ENCODE measurements around the gene SERPINA3.
"Not testable (repeated sequence)": the region's sequence is repeated elsewhere in the genome, so short reads cannot be mapped to it uniquely, and the experiment has no call there.

SERPINA3 gene

GRCh38 chr14:94637814-94638213 lies 25.6 kb downstream of the SERPINA3 start:
- DNase-seq: not testable (repeated sequence)

- DNase-seq: no peak
Measured at GRCh38 chr14:94638339-94638738, 26.1 kb downstream of the SERPINA3 start.

DNA sequence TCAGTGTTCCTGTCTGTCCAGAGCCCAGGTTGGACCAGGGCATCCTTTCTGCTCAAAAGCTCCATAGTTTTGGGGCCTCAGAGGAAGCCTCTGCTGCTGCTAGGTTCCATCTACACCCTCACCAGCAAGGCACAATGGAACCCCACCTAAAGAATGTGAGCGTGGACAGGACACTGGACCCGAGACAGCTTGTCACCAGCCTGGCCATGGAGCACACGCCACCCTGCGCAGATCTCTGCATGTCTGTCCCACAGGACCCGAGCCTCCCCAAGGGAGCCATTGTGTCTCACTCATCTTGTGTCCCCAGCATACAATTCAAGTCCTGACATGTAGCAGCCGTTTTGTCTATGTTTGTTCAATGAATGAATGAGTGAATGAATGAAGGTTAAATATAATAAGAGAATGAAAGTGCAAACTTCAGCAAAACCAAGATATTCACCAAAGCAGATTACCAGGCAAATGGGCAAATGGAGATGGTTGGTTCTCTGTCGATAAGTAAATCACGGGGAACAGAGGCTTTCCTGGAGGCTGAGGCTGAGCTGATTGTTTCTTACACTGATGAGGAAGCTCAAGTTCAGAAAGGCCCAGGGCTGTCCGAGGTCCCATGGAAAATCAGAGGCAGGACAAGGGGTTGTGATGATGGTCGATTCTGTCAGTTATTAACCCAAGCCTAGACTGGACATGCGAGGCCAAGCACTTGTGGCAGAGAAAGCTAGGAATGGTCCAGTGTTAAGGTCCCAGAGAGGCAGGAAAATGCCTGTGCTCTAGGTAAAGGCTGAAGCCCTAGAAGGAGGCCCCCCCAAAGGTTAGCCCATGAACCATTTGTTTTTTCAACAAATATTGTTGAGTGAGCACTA lies 27.0 kb downstream of the SERPINA3 start:
- DNase-seq: no peak

- no peak for DNase-seq
Measured at GRCh38 chr14:94640721-94641631, 28.8 kb downstream of the SERPINA3 start.

GRCh38 chr14:94641632-94641955 lies 29.4 kb downstream of the SERPINA3 start:
- no peak for DNase-seq

DNA sequence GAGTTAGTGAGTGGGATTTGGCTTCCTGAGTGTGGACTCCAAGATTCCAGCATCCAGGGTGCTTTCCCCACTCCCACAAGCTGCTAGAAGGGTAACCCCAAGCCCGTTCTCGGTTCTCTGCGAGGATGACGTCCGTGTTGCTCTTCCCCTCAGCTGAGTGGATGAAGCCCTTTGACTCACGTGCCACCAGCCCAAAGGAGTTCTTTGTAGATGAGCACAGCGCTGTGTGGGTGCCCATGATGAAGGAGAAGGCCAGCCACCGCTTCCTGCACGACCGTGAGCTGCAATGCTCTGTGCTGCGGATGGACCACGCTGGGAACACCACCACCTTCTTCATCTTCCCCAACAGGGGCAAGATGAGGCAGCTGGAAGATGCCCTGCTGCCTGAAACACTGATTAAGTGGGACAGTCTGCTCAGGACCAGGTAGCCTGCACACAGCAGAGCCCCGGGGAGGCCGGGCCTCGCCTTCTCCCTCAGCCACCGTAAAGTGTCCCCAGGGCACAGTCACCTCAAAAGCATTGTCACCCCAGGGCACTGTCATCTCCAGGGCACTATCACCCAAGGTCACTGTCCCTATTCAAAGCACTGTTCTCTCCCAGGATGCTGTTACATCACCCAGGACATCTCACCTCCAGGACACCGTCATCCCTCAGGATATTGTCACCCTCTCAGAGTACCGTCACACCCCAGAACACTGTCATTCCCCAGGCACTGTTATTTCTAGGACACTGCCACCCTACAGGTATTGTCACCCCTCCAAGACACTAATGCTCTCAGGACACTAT lies 31.3 kb downstream of the SERPINA3 start:
- no peak for DNase-seq

DNA sequence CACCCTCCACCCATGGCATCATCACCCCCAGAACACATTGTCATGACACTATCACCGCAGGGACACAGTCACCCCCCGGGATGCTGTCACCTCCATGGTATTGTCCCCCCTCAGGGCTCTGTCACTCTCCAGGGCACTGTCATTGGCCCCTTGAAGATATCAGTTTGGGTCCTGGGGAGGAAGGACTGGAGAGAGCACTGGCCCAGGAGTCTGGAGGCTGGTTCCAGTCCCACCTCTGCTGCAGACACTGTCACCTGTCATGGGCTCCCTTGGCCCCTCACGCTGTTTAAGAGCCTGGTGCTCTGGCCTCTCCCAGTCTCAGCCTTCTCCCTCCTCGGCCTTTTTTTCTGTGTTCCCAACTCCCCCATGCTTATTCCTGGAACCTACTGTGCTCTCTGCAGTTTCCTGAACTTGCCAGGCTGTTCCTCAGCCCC lies 31.9 kb downstream of the SERPINA3 start:
- no peak for DNase-seq

- no peak for DNase-seq
Measured at GRCh38 chr14:94646066-94646465, 33.9 kb downstream of the SERPINA3 start.

DNA sequence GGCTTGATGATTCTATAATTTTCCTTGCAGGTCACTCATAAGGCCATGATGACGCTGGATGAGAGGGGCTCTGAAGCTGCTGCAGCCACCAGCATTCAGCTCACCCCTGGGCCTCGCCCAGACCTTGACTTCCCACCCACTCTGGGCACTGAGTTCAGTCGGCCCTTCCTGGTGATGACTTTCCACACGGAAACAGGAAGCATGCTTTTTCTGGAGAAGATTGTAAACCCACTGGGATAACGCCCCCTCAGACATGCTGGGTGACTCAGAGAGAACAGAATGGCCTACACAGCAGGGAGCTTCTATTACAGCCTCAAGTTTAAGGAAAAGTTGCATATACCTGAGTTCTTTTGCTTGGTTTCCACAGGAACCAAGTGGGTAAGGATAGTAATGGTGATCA lies 34.3 kb downstream of the SERPINA3 start:
- no peak for DNase-seq

DNA sequence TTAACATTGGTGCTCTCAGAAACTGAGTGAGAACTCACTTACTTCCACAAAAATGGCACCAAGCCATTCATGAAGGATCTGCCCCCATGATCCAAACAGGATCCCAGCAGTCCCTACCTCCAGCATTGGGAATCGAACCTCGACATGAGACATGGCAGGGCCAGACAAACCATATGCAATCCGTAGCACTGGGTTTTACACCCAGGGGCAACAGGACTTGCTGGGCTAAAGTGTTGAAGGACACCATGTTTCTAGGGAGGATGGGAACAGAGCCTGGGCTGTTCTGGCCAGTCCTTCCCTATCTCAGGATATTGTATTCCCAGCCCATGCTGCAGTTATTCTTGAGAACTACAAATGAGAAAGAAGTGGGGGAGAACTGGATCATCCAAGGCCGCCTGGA lies 36.6 kb downstream of the SERPINA3 start:
- no peak for DNase-seq

DNA sequence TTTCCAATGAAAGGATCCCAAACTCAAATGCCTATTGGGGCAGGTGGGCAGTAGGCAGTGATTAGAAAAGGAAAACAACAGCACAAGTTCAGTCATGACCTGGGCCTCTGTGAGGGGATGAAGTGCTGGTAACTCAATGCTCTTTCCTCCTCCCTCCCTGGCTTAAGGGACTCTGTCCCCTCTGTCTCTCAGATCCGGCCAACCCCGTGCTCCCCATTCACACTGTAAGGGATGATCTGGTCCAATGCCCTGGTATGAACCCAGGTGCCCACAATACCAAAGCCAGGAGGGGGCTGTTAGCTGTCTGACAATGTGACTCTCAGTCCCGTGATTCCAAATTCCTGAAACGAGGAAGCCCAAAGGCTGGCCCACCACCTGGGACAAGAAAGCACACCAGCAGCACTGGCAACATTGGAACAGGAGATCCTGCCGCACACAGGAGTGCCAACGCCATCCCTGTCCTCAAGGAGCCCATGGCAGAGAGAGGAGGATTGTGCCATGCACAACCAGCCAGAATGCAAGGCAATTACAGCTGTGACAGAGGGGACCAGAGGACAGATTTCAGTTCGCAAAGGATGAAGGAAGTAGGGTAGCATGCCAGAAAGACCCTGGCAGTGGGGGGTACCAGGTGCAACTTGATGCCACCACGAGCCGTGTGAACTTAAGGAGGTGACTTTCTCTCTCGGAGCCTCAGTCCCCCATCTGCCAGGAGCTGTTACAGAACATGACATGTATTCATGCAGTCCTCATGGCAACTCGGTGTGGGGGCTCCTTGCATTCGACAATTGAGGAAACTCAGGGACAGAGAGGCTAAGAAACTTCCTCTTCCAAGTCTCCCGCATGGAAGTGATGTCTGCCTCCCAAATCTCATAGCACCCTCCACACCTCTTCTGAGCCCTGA lies 37.6 kb downstream of the SERPINA3 start:
- no peak for DNase-seq

GRCh38 chr14:94650444-94650775 lies 38.2 kb downstream of the SERPINA3 start:
- DNase-seq: no peak

GRCh38 chr14:94650806-94651805 lies 38.9 kb downstream of the SERPINA3 start:
- no peak for DNase-seq

GRCh38 chr14:94653321-94653720 lies 41.1 kb downstream of the SERPINA3 start:
- no peak for DNase-seq

DNA sequence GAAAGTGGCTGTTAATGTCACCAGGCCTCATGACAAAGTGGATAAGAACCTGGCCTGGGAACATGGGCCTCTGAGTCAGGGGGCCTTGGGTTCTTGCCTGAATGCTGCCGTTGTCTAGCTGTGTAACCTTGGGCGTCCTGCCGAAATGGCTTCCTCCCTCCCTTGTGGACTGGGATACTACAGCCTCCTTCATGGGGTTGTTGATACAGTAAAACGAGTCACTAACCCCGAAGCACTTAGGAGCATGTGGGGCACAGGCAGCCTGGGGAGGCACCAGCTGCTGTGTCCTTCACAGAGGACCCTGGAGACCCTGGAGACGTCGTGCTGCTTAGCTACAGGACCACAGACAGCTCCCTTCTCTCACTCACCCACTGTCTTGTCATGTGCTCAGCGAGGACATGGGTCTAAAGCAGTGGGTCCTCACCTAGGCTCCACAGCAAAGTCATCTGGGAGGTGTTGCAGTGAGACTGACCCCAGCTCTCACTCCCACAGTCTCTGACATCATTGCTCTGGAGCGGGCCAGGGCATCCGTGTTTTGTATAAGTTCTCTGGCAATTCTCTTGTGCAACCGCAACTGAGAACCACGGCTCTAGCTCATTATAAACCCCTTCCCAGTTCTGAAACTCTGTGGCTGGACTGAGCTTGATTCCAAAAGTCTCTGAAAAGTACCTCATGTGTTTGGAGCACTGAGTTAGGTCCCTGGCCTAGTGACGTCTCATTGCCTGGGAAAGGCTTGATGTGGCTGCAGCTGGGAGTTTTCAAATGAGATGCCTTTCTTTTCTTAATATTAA lies 42.1 kb downstream of the SERPINA3 start:
- DNase-seq: no peak

GRCh38 chr14:94655169-94655710 lies 43.0 kb downstream of the SERPINA3 start:
- DNase-seq: no peak

GRCh38 chr14:94656043-94656442 lies 43.9 kb downstream of the SERPINA3 start:
- no peak for DNase-seq

- no peak for DNase-seq
Measured at GRCh38 chr14:94659256-94659655, 47.1 kb downstream of the SERPINA3 start.

DNA sequence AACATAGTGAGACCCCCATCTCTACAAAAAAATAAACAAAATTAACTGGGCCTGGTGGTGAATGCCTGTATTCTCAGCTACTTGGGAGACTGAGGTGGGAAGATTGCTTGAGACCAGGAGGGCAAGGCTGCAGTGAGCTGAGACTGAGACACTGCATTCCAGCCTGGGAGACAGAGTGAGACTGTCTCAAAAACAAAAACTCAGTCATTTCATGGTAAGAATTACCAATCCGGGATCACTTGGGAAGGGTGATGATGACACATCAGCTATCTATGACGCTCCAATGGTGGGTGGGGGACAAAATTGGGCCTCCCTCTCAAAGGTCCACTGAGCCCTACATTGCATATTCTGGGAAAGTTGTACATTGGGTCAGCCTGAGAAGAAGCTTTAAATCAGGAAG lies 47.7 kb downstream of the SERPINA3 start:
- DNase-seq: no peak

Measured in activated T-cell treated with anti-CD3 and anti-CD28 coated beads, Interleukin-2, amount 50 U/mL, for 48 hours (primary cell).